ENCODE results near the gene UBR7.

Gene UBR7

DNA sequence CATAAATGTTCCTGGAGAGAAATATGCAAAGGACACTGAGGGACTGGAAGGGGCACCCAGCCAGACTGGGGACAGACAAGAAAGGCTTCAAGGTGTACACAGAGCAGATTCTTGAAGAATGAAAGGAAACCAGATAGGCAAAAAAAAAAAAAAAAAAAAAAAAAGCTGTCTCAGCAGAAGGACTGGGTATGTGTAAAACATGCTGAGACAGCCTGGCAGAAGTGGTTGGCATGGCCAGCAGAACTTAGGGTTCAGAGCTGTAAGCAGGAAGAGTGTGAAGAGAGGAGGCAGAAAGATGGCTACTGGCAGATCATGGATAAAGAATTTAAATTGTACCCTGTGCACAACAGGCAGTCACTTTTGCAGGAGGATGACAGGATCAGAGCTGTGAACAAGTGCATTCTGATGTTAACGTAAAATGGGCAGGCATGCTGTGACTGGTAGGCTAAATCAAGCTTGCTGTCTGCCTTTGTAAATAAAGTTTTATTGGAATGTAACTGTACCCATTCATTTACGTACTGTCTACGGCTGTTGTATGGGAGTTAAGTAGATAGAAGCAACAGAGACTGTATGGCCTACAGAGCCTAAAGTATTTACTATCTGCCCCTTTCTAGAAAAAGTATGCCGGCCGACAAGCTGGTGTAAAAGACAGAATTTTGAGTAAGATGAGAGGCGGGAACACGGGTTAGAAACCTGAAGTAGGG lies 42.2 kb downstream of the UBR7 start:
- DNase-seq (no peak), ATAC-seq (no peak)

DNA sequence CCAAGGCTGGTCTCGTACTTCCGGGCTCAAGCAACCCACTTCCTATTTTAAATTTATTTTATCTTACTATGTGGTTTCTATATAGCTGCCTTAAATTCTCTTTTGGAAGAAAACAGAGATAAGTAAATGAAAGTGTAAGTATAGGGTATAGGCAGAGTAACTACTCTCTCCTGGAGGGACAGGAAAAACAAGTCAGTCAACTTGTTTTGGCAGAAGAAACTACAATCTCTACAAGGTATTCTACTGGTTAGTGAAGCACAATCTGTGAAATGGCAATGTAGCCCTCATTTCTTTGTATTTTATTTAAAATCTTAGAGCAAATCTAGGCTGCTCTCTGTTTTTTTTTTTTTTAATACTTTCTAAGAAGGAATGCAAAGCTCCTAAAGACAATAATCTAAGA lies 55.4 kb downstream of the UBR7 start:
- DNase-seq (no peak), ATAC-seq (no peak)

DNA sequence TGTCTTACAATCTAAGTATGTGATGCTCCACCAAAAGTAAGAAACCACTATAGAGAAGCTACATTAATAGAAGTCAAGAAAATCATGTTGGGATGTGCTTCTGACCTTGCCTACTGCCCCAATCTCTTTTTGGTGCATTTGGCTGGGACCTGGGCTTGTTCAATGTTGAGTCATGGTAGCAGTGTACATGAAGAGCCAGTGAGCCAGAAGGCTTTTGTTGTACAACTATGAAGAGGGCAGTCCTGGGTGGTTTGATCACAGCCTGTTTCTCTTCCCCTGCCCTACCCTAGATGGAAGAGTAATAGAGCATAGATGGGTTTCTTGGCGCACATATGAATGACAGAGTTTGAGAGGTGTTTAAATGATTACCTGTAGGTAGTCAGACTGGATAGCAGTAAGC lies 56.4 kb downstream of the UBR7 start:
- ATAC-seq = no peak
- DNase-seq = no peak

DNA sequence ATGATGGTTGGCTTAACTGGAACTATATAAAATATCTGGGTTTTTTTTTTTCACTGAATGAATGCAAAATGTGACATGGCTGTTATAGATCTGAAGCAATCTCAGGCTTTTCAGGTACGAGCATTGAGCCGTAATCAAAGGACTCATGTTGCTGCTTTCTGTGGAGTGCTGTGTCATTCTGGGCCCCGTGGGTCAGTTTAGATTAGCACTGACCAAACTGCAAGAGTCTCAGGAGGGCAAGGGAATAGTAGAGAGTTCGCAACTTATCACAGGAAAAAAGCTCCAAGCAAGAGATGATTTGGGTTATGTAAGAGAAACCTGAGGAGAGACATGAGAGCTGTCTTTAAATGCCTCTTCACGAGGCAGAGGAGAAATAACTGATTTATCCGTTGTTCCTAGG lies 59.1 kb downstream of the UBR7 start:
- DNase-seq = no peak

DNA sequence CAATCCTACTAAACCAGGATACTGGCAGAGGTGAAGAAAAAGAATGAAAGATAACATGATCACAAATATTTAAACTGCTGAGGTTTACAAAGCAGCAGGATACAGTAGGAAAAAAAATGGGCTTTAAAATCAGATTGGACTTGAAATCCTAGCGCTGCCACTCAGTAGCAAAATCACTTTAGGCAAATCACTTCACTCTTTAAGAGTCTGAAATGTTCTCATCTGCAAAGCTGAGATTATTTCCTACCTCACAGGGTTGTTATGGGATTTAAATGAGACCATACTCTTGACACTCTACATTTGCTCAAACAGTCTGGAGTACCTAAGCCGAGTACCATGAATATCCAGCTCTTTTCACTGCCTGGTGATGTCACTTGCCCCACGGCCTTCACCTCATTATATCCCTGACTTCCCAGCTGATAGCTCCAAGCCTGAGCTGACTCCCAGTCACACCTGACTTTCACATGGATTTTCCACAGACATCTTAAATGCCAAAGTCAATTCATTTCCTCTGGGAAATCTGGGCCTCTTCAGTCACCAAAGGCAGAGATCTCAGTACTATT lies 60.2 kb downstream of the UBR7 start:
- no peak for DNase-seq
- no peak for ATAC-seq

More for the DNA sequence above, 59.1 kb downstream of the UBR7 start:
- ATAC-seq = no peak

DNA sequence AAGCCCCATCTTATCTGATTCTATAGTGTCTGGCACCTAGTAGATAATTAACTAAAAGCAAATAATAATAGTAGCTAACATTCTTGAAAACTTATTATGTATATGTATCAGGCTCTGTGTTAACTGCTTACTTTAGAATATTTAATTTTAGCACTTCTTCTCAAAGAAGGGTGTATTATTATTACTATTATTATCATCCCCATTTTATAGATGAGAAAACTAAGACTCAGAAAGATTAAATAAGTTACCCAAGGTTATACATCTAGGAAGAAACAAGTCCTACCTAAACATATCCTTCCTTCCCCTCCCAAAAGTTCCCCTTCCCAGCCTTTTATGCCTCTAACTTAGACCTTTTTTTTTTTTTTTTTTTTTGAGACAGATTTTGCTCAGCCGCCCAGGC lies 61.4 kb downstream of the UBR7 start:
- no peak for DNase-seq
- no peak for ATAC-seq

DNA sequence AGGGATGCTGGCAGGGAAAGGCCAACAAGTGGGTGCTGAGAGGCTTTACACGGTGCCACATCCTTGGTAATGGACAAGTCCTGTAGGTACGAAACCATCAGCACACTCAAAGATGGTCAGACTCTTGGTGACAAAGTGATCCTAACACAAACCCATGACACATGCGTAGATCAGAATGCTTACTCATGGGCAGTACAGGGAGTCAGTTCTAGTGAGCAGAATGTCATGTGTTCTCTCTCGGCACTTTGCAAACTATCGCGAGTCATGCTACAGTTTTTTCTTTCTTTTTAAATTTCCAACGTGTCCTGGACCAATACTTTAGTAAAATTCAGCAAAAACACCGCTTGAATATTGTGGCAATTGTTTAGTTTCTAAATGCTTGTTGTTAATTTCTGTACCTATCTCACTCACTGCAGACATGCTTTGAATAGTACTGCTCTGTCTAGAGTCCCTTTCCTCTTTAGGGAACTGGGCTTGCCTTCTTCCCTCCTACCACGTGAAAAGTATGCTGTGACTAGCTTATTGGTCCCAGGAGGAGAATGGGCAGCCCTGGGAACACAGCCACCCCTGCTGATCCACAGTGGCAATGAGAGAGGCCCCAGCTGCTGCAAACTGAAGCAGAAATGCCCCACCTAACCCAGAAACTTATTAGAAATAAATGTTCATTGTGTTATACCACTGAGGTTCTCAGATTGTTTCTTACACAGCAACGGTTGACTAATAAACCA lies 62.4 kb downstream of the UBR7 start:
- DNase-seq (no peak), ATAC-seq (no peak)

DNA sequence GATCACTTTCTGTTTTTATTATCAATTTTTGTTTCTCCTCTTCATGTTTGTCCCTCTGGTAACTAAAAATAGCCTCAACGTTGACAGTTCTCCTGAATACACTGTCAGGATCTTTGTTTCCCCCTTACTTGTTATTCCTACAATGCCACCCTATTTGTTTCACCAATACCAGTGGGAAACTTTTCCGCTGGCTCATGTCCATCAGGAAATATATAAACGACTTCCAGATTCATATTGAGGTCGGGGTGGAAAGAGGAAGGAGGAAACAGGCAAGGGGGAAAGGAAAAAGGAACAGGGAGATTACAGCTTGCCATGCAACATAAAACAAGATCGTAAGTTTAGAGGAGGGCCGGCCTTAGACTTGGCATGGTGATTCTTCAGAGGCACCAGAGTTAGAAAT lies 64.1 kb downstream of the UBR7 start:
- no peak for DNase-seq
- ATAC-seq = no peak

DNA sequence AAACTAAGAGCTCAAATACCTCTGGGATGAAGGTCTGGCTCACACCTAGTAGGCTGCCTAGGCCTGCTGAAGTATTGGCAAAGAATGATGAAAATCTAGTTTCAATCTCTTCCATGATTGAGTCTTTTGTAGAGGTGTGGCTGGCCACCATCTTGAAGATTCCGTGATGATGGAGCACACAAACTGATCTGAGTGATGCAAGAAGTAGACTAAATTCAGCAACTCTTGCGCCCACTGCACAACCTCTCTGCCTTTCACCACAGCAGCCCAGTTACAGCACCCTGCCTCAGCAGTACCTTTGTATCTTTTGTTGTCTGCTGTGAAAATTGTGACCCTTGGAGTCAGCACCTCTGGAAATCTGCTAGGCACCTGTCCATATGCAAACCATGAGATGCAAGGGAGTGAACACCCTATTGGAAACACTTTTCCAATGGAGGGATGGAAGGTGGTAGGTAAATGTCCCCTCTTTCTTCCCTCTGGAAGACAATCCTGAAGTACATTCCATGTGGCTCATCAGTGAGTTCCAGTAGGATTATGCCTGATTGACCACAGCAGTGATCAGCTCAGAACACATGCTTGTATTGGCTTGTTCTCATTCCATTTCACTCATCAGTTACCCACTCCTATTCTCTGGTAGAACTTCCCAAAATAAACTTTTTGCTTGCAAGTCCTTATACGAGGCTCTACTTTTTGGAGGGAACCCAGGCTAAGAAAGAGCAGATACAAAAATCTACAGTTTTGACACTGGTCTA lies 67.2 kb downstream of the UBR7 start:
- ATAC-seq = no peak
- no peak for DNase-seq

DNA sequence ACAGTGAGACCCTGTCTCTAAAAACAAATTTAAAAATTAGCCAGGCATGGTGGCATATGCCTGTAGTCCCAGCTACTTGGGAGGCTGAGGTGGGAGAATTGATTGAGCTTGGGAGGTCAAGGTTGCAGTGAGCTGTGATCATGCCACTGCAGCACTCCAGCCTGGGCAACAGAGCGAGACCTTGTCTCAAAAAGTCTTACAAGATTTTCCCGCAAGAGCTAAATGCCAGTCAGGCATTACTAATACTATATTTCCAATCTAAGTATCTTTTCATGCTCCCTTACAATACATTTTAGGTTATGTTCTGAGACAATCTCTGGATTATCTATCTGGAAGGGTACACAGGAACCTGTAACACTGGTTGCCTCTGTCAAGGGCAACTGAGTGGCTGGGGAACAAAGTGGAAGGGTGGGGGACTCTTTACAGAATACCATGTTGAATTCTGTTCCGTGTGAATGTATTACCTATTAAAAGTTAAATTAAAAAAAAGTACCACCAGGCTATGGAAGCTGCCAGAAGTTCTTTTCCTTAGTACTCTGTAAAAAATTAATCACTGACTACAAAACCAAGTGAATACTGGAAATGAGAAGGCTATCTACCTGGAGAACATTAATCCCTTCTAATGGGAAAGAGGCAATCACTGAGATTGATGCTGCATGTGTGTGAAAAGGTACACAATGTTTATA lies 69.1 kb downstream of the UBR7 start:
- ATAC-seq = no peak
- no peak for DNase-seq
